Measurements from ENCODE around the gene MRTFA.
A peak's percentile ranks its signal among the peaks of the same experiment; 100 is the strongest.

MRTFA gene

DNA sequence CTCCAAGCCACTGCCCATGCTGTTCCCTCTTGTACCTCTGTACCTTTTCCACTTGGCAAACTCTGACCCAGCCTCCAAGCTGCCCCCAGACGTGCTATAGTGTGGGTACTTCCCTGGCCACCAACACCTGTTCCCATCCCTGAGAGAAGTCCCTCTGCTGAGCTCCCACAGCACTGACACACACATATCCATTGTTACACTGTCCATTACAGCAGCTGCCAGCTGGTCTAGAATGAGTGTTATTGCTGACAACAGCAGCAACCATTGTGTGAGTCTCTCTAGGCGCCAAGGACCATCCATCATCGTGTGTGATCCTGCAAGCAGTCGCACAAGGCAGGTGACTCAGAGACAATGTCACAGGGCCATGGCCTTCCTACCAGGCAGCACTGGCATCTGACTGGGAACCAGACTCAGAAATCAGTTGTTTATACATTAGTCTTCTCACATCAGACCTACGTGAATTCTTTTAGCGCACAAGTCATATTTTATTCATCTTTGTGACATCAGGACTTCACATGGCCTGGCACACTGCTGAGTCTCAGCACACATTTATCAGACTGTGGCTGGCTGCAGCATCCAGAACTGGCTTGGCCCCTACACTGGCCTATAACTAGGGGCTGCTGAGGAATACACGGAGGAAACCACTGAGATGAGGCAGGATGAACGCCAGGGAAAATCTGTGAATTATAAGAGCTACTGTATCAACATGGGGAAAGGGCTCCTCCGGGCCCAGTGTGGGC is 209.8 kb downstream of the MRTFA start:
- no peak for DNase-seq (ENCODE audit: low spot score)

DNA sequence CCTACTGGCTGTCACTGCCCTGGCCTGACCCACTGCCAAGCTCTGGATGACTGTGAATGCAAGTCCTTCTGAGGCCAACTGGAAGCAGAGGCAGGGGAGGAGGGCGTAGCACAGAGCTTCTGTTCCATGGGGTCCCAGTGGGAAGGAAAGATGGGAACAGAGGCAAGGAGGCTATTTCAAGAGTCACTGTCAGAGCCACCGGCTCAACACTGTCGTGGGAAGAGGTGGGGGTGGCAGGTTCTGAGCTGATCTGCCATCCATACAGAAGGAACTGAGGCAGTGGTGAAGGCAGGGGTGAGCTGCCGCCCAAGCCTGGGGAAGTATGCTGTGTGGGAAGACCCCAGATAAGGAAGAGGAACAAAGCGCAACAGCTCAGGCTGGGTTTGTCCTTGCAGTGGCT is 211.4 kb downstream of the MRTFA start:
- DNase-seq (ENCODE audit: low spot score): no peak

DNA sequence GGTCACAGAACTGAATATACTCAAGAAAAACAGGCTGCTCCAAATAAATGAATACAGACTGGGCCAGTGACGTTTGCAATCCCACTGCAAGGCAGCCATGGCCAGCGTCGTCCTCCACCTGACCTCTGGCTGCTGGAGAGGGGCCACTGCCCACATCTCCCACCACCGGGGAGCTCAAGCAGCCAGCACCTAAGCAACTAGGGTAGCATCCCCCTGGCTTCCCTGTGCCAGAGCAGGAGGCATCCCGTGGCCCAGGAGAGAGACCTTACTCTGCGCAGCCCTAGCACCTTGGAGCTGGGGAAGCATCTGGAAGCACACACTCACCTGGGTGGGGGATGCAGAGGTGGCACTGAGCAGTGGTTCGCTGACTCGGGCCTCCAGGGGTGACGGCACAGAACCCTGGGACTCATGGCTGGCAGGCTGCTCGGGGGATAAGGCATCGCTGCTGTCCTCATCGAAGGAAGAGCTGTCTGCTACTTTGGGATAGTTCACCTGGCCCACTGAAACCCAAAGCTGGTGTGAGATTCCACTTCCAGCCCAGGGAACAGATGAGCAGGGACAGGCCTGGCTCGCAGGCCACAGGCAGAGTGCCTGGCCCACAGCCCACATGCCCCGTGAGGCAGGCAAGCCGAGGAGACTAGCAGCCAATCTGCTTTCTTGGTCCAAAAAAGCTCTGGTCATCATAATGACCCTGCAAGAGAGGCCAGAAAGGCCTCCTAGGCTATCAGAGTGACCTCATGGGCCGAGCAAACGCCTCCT is 212.5 kb downstream of the MRTFA start:
- no peak for DNase-seq (ENCODE audit: low spot score)

DNA sequence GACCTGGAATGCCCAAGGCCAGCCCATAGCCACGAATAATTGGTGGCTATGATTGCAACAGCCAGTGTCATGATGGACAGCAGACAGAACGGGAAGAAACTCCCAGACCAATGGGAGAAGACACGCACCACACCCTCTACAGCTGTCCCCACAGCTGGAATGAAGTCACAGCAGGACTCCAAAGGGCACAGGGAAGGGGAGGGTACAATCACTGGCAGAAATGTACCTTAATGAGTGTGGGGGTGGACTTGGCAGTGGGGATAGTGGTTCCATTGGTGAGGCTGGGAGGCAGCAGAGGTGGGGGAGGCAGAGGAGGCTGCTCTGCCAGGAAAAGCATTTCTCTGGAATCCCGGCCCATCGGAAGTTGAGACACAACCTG is 213.2 kb downstream of the MRTFA start:
- DNase-seq (ENCODE audit: low spot score): no peak

DNA sequence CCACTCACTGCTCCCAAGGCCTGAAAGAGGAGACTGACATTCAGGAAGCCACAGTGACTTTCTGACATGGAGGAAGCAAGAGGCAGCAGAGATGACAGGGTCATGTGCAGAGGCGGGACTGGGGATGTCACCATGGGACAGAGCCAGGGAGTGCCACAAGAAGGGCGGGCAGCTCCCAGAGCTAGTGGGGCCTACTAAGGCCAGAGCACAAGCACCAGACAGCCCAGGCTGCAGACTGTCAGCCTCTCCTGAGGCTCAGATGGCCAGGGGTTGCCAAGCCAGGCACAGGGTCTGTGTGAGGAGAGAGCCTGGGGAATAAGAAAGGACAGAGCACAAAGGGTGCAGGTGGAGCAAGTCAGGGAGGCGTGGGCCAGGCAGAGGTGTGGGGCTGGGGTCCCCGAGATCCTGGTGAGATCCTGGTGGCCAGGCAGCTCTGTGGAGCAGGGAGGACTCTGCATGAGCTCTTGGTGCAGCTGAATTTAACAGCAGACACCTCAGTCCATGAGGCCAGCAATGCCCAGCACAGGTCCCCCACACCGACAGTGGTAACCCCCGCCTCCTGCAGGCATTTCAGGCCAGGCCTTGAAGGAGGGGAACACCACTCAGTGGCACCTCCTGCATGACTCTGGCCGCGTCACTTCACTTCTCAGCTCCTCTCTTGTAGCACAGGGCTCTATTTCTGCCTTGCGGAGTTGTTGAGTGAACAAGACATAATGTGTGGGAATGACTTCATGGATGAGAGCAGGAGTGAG is 213.8 kb downstream of the MRTFA start:
- no peak for DNase-seq (ENCODE audit: low spot score)

DNA sequence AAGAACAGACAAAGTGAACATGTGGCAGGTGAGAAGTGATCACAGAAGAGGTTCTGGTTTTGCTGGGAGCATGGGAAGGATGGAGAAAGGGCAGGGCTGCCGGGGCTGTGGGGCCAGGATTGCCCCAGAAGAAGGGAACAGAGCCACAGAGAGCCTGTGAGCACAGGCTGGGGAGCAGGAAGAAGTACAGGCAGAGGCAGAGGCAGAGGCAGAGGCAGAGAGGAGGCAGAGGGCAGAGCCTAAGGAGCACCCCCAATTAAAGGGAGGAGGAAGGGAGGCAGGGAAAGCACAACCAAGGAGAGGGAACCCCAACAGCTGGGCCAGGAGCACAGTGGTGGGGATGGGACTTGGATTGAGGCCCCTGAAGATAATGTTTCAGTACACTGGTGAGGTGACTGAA is 214.6 kb downstream of the MRTFA start:
- DNase-seq (ENCODE audit: low spot score): no peak

DNA sequence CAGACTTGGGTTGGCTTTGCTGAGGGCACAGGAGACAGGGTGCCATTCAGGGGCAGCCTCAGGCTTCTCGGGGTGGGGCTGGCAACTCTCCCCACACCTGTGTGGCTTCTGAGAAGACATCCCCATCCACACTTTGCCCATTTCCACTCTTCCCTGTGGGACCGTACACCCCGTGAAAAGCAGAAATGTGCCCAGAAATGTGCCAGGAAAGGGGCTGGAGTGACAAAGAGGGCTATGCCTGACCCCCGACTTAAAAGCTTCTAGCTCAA is 215.5 kb downstream of the MRTFA start:
- DNase-seq (ENCODE audit: low spot score): no peak

DNA sequence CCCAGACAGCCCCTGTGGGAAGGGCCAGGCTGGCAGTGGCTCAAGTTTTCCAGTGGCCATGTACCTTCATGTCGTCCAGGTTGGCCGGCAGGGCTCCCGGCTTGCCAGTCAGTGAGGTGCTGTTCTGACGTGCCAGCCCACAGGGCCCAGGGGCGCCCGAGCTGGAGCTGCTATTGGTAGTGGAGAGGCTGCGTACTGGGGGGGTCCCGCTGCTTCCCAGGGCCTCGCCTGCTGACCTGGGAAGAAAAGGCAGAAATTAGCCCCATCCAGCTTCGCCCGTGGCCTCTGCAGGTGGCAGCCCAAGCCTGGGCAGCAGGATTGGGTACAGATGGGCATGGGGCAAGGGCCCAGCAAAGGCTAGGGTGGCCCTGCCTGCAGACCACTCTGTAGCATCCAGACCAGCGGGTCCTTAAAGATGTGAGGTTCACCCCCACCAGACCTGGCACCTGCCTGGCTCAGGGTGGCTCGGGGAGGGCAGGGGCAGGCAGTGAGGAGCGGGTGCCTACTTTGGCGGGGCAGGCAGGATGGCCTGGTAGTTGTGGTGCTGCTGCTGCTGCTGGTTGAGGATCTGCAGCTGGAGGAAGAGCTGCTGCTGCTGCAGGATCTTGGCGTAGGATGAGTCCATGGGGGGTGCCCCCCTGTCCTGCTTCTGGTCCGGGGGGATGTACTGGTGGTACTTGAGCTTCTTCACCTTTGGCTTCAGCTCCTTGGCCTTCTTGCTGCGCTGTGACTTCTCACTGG is 216.0 kb downstream of the MRTFA start:
- DNase-seq (ENCODE audit: low spot score): no peak

DNA sequence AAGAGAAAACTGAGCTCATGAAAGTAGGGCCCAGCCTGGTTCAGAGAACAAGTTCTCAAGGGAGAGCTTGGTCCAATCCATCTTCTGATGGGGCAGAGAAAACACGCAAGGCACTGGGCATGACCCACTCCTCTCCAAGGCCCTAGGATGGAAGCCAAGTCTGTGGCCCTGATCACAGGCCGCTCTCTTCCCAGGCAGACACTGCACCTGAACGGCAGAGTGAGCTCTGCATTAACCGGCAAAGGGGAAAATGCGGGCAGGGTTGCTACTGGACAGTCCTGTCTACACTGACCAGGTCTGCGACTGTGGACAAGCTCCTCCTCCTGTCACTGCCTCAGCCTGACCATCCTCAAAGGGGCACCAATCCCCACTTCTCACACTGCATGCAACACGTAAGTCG is 216.8 kb downstream of the MRTFA start:
- DNase-seq (ENCODE audit: low spot score): no peak

DNA sequence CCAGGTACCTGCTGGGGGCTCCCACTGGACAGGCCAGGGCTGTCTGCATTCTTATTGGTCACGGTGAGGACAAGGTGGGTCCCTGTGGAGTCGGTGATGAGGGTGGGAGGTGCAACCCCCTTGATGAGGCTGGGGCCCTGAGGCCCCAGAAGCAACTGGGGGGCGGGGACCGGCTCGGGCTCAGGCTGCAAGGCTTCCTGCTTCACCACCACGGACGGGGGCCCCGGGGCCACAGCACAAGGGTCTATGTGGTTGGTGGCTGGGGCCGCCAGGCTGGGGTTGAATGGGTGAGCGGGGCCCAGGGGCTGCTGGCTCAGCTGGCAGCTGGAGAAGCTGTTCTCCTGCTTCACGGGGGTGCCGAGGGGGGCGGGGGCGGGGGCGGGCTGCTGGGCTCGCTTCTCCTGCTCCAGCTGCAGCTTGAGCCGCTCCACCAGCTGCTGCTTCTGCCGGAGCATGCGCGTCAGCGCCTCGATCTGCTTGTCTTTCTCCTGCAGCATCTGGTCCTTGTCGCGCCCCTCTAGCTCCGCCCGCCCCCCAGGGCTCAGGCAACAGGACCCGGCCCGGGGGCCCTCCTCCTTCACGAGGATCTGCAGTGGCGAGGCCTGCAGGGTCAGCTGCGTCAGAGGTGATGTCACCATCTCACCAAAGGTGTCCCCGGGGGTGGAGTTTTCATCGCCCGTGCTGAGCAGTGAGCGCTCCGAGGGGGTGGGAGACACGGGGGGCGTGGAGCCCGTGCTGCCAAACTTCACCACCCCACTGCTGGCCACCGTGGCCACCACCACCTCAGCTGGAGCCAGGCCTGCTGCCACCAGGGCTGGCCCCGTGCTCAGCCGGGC is 217.9 kb downstream of the MRTFA start:
- DNase-seq (ENCODE audit: low spot score): no peak

DNA sequence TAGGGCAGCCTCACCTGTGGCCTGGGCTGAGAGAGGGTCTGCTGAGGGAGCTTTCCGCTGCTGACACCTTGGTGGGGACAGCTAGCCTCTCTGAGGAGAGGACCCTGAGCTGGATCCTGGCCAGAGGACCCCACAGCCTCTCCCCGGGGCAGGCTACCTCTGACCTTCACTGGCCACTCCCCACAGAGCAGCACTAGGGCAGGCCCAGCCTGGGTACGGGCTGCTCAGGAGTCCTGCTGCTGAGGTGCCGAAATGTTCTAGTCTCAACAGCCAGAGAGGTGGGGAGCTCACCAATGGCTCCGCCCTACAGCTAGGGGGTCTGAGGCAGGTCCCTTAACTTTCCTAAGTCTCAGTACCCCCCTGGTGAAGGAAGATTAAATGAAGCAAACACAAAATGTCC is 218.6 kb downstream of the MRTFA start:
- no peak for DNase-seq (ENCODE audit: low spot score)

DNA sequence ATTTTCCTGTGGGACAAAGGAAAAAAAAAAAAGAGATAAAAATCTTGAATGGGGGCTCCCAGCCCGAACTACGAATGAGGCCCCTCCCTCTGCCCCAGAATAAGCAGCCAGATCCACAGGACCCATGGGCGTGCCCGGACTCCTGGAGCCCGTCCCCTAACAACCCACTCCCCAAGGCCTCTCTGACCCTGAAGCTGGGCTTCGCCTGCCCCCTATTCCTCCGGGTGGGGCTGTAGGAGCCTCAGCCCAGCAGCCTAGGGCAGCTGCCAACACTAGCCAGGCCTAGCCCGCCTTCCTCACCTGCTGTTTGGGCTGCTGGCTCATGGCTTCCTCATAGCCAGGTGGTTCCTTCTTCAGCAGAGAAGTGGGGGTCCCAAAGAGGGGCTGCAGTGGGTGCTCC is 219.5 kb downstream of the MRTFA start:
- no peak for DNase-seq (ENCODE audit: low spot score)

DNA sequence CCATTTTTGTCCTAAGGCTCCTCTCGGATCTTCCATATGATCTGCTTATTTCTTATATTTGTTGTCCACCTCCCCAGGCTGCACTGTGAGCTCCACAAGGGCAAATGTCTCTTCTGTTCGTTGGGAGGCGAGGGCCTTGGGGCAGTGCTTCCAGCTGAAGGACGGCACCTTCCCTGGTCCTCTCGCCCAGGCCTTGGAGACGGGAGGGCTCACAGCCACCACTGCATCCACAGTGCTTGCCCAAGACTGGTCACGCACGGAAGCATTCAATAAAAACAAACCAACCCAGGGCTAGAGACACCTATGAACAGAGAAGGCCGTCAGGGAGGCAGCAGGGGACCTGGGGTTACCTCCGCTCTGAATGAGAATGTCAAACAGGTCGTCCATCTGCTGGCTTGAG is 219.9 kb downstream of the MRTFA start:
- no peak for DNase-seq (ENCODE audit: low spot score)

DNA sequence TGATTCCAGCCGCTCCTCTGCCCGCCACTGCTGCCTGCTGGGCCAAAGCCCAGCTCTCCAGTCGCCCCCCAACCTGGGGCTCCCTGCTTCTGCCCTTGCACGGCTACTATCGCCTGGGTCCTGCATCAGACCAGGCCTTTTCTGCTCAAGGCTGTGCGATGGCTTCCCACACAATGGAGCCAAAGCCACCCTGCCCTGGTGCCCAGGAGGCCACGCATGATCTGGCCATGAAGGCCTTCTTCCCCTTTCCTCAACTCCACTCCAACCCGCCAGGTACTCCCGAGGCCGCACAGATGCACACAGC is 220.3 kb downstream of the MRTFA start:
- DNase-seq (ENCODE audit: low spot score): no peak

DNA sequence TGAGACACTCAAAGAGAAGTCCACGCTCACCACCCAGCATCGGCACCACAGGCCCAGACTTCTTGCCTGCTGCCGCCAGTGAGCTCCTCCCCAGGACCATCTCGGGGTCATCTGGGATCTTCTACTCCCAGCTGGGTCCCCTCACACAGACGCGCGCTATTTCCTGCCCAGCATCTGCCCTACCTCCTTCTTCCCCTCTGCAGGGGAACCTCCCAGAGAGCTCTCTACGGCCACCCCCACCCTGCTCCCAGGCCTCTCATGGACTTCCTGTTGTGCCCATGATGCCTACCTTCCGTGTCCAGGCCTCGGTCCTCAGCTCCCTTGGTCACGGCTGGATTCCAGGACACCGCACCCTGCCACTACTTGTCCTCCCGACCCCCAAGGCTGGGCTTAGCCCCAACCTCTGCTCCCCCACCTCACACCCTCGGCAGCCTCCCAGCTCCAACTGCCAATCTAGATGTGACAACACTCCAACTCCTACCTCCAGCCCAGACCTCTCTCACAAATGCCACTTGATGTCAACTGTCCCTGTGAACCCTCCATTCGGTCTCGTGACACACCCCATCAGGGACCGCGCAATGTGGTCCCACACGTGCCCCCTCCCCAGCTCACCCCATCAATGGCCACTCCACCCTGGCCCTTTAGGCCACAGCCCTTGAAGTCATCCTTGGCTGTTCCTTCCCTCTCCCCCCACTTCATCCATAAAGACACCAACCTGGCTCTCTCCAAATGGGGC is 220.8 kb downstream of the MRTFA start:
- peak; percentile 38 for DNase-seq (ENCODE audit: low spot score)

DNA sequence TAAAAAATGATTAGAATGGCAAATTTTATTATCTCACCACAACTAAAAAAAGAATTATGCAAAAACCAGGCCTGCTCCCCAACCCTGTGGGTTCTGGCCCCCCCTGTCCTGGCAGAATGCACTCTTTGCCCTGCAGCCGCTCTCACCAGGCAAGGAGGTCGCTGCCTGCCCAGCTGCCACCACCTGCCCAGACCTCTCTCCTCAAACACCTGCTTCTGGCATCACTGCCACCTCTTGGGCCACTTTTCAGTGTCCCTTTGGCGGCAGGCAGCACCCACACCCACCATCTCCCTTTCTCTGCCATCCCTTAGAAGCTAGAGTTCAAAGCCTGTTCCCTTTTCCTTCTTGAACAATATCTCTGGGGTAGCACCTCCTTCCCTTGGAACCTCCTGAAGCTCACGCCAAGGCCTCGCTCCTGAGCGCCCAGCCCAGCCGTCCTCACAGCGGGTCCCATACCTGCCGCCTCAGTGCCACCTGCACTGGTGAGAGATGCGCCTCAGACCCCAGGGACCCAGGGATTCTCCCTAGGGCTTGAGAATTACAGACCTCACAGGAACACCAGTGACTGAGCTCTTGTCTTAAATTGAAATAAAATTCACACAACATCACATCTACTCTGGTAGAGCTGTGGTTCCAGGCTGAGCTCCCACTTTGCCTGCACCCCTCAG is 221.5 kb downstream of the MRTFA start:
- DNase-seq (ENCODE audit: low spot score): no peak

DNA sequence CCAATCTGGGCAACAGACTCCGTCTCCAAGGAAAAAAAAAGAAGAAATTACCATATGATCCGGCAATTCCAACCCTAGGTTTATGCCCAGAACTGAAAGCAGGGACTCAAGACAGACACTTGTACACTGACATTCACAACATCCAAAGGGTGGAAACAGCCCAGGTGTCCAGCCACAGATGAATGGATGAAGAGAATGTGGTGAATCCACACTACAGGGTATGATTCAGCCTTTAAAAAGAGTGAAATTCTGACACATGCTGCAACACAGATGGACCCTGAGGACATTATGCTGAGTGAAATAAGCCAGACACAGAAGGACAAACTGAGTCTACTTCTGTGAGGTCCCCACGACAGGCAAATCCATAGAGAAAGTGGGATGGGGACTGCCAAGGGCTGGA is 222.2 kb downstream of the MRTFA start:
- DNase-seq (ENCODE audit: low spot score): no peak

DNA sequence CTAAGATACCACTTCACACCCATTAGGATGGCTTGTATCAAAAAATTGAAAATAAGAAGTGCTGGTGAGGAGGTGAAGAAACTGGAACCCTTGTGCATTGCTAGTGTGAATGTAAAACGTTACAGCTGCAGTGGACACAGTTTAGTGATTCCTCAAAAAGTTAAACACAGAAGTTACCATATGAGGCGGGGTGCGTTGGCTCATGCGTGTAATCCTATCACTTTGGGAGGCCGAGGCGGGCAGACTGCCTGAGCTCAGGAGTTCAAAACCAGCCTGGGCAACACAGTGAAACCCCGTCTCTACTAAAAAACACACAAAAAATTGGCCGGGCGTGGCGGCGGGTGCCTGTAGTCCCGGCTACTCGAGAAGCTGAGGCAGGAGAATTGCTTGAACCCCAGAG is 222.6 kb downstream of the MRTFA start:
- DNase-seq (ENCODE audit: low spot score): no peak

DNA sequence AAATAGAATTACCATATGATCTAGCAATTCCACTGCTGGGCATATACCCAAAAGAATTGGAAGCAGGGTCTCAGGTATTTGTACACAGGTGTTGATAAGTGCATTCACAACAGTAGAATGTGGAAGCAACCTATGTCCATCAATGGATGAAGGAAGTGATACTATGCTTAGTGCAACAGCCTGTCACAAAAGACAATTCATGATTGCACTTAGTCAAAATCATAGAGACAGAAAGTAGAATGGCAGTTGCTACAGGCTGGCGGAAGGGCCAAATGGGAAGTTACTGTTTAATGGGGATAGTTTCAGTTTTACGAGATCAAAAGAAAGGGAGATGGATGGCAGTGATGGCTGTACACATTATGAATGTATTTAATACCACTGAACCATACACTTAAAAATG is 224.1 kb downstream of the MRTFA start:
- DNase-seq (ENCODE audit: low spot score): no peak

DNA sequence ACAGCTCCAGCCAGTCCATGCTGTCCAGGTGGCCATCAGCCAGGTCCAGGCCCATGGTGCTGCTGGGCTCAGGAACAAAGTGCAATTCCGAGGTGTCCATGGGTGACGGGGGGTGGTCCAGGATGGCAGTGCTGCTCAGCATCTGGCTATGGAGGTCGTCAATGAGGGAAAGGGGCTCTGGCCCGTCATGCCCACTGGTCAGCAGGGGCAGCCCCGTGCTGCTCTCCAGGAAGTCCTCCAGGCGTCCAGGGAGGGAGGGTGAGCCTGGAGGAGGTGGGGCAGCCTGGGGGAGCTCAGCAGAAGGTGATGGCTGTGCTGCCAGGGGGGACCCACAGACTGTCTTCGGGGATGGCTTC is 225.0 kb downstream of the MRTFA start:
- no peak for DNase-seq (ENCODE audit: low spot score)
